ENCODE results near the gene HK1. TPM values are rescaled to one million over a fixed set of nuclear protein-coding genes. Genes with fewer than 3 reads are reported as not detected.
"Not testable (repeated sequence)": the region's sequence is repeated elsewhere in the genome, so short reads cannot be mapped to it uniquely, and the experiment has no call there.

Gene HK1
- total RNA-seq, 4 donors from 2014 or later, result 130 to 189 (median 142) TPM

DNA sequence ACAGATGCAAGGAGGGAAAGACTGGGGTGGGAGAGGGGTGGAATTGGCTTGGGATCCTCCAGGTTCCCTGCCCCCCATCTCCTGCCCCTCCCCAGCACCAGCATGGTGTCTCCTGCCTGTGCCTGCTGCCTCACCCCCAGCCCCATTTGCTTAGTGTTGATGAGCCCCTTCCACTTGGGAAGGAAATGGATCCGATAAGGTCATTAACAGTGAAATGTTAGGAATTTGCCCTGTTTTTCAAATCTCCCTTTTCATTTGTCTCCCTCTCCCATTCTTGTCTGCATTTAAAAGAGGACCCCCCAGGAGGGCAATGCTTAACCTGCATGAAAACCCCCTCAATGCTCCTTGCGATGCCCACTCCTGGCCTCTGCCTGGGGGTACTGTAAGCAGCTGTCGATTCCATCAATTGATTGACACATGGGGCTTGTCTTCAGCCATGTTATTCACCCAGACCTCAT is 51.5 kb downstream of the HK1 start:
- intact Hi-C loops (cut with DNase I), result no loop called here
- 79 to 100% methylated on average over 2 of the region's 3 CpGs for WGBS, 2 donors
- no peak overlapping the region for H3K4me3 ChIP-seq
- H3K27ac ChIP-seq, result peak overlapping the region; percentile 64 to 91 (median 88)
- H3K9me3 ChIP-seq, result no peaks in the 10 kb centered on the region
- H3K4me1 ChIP-seq, result peaks cover 47 to 100% (median 81%) of the 10 kb centered on the region in 3 donors
- no peak for TF ChIP-seq POLR2A (IDR thresholded peaks at IDR 0.05)
- TF ChIP-seq, protein P1, sequence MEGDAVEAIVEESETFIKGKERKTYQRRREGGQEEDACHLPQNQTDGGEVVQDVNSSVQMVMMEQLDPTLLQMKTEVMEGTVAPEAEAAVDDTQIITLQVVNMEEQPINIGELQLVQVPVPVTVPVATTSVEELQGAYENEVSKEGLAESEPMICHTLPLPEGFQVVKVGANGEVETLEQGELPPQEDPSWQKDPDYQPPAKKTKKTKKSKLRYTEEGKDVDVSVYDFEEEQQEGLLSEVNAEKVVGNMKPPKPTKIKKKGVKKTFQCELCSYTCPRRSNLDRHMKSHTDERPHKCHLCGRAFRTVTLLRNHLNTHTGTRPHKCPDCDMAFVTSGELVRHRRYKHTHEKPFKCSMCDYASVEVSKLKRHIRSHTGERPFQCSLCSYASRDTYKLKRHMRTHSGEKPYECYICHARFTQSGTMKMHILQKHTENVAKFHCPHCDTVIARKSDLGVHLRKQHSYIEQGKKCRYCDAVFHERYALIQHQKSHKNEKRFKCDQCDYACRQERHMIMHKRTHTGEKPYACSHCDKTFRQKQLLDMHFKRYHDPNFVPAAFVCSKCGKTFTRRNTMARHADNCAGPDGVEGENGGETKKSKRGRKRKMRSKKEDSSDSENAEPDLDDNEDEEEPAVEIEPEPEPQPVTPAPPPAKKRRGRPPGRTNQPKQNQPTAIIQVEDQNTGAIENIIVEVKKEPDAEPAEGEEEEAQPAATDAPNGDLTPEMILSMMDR (IDR thresholded peaks at IDR 0.05), result no peak
- DNase-seq, result no peak
- no peaks in the 10 kb centered on the region for H3K27me3 ChIP-seq
- H3K36me3 ChIP-seq, result peaks cover 0 to 27% (median 0%) of the 10 kb centered on the region in 3 donors

DNA sequence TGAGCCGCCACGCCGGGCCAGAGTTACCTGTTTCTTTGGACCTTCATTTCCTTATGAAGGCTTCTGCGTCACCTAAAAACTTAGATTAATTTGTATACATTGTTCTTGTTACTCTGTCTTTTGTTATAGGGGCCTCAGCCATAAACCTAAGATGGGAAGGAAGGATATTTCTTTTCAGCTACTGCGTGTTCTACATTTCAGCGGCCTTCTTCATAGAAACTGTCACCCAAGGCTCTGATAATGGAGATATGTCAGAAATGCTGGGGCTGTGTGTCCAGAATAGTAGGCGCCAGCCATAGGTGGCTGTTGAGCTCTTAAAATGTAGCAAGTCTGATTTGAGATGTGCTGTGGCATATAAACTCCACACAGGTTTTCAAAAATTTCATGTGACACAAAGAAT is 52.9 kb downstream of the HK1 start:
- WGBS, 2 donors, result 92 to 95% methylated on average over 7 of the region's 7 CpGs
- intact Hi-C loops (cut with DNase I), result no loop called here
- Histone ChIP-seq H3K4me3 (no peak overlapping the region), H3K27me3 (no peaks in the 10 kb centered on the region), H3K9me3 (no peaks in the 10 kb centered on the region), H3K36me3 (peaks cover 0 to 27% (median 0%) of the 10 kb centered on the region in 3 donors), H3K27ac (peak overlapping the region in 3 of 4 donors; percentile 86 to 91 (median 89)), H3K4me1 (peaks cover 60 to 100% (median 84%) of the 10 kb centered on the region in 3 donors)
- DNase-seq, result no peak
- TF ChIP-seq POLR2A (IDR thresholded peaks at IDR 0.05), result no peak
- TF ChIP-seq, protein P1 (IDR thresholded peaks at IDR 0.05), result no peak

DNA sequence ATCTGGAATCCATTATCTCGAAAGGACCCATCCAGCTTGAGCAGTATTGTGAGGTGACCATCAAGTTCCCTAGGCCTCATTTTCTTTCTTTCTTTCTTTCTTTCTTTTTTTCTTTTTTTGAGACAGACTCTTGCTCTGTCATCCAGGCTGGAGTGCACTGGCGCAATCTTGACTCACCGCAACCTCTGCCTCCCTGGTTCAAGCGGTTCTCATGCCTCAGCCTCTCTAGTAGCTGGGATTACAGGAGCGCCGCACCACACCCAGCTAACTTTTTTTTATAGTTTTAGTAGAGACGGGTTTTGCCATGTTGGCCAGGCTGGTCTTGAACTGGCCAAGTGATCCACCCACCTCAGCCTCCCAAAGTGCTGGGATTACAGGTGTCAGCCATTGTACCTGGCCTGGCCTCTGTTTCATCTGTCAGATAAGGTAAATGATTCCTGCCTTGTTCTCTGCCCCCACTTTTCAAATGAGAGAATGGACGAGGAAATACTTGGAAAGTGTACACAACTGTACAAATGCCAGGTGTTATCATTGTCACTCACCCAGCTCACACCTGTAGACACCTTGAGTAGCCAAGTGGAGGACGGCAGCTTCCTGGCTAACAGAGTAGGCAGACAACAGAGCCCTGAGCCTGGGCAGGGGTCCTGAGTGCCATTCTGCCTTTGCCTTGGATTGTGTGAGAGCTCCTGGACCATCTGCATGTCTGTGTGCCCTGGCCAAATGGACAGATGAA is 54.1 kb downstream of the HK1 start:
- 30 to 61% methylated on average over 7 to 8 of the region's 9 CpGs for WGBS, 2 donors
- H3K4me1 ChIP-seq, result peaks cover 72 to 100% (median 84%) of the 10 kb centered on the region in 3 donors

DNA sequence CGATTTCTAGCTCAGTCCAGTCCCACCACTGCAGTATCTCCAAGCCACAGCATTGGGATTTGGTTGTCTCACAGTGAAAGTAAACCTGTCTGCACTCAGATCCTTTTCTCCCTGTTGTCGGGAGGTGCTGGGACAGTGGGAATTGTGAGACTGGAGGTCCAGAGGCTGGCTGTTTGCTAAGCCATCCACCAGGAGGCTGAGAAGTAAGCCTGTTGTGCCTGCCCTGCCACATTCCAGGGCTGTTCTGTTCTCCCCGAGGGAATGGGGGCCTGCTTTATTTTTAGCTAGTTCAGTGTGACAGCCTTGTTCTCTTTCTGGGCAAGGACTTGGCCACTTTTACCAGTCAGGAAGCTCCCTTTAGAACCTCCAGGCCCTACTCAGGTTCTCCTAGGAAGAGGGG is 54.9 kb downstream of the HK1 start:
- peaks cover 0 to 27% (median 0%) of the 10 kb centered on the region in 3 donors for H3K36me3 ChIP-seq
- H3K27me3 ChIP-seq, result no peaks in the 10 kb centered on the region
- TF ChIP-seq POLR2A (IDR thresholded peaks at IDR 0.05), result no peak
- TF ChIP-seq, protein P1 (IDR thresholded peaks at IDR 0.05), result peak in 5 of 6 experiments; percentile 20 to 64 (median 51)
- intact Hi-C loops (cut with DNase I), result no loop called here
- H3K4me3 ChIP-seq, result peak overlapping the region in 1 of 4 donors; percentile 21
- DNase-seq, result no peak
- no peaks in the 10 kb centered on the region for H3K9me3 ChIP-seq
- WGBS, 2 donors, result 41 to 57% methylated on average over 1 to 3 of the region's 3 CpGs
- H3K4me1 ChIP-seq, result peaks cover 75 to 100% (median 85%) of the 10 kb centered on the region in 3 donors
- peak overlapping the region; percentile 84 to 91 (median 88) for H3K27ac ChIP-seq

More for the DNA sequence above, 54.1 kb downstream of the HK1 start:
- no peaks in the 10 kb centered on the region for H3K9me3 ChIP-seq
- peaks cover 0 to 27% (median 0%) of the 10 kb centered on the region in 3 donors for H3K36me3 ChIP-seq
- H3K4me3 ChIP-seq, result peak overlapping the region in 1 of 4 donors; percentile 21
- TF ChIP-seq, protein P1 (IDR thresholded peaks at IDR 0.05), result no peak
- TF ChIP-seq POLR2A (IDR thresholded peaks at IDR 0.05), result no peak
- no peaks in the 10 kb centered on the region for H3K27me3 ChIP-seq
- intact Hi-C loops (cut with DNase I), result no loop called here
- peak overlapping the region; percentile 84 to 91 (median 88) for H3K27ac ChIP-seq
- DNase-seq, result no peak

DNA sequence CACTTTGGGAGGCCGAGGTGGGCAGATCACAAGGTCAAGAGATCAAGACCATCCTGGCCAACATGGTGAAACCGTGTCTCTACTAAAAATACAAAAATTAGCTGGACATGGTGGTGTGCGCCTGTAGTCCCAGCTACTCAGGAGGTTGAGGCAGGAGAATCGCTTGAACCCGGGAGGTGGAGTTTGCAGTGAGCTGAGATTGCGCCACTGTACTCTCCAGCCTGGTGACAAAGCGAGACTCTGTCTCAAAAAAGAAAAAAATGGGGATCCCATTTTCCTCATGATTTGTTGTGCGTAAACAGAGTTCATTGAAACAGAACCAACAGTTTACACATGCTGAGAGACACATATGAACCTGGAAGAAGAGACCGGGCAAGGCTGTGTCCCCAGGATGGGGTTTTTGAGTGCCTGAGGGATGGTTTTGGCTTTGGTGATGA is 55.6 kb downstream of the HK1 start:
- H3K27me3 ChIP-seq; H3K9me3 ChIP-seq; DNase-seq; intact Hi-C loops (cut with DNase I): not testable (repeated sequence)
- Histone ChIP-seq H3K36me3 (peaks cover 0 to 27% (median 0%) of the 10 kb centered on the region in 3 donors), H3K4me3 (peak overlapping the region in 1 of 4 donors; percentile 11), H3K27ac (peak overlapping the region; percentile 84 to 91 (median 88)), H3K4me1 (peaks cover 77 to 100% (median 85%) of the 10 kb centered on the region in 3 donors)
- 72 to 81% methylated on average over 8 of the region's 9 CpGs for WGBS, 2 donors
